Midbrain (tissue), 1 donor: ENCODE data around the gene TVP23A.
"Not testable (repeated sequence)": the region's sequence is repeated elsewhere in the genome, so short reads cannot be mapped to it uniquely, and the experiment has no call there.

Source experiments
- DNase-seq: peaks from one replicate; lab custom pipeline; 2025; lab: John Stamatoyannopoulos, UW

Gene TVP23A

DNA sequence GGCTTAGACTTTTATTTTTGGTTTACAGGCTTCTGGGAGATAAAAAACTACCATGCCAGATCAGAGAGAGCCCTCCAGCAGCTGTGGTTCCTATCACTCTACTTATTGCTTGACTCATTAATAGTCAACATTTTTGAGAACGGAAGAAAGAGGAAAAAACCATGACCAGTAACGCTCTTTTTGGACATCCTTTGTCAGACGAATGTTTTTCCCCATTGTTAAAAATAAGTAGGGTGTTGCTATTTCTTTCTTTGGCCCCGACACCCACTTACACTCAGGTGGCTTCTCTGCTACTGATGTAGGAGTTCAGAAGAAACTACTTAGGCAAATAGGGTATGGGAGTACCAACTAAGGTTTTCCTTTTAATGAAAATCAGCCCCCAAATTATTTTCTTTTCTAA, 27.5 kb downstream of the TVP23A start:
- DNase-seq, result no peak

DNA sequence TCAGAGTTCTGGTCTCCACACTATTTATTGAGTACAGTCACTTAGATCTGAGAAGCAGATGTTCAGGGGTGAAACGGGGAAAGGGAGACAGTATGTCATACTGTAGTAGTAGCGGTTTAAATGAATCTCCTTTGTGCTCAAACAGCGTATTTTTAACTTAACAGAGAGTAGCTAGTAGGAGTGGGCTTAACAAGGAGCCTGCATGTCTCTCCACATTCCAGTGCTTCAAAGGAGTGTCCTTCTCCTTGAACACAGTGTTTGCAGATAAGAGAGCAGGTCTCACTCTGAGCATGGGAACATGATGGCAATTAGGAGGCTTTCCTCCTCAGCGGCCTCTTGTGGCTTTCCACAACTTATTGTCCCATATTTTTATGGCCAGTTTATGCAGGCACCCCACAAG, 30.0 kb downstream of the TVP23A start:
- not testable (repeated sequence) for DNase-seq

DNA sequence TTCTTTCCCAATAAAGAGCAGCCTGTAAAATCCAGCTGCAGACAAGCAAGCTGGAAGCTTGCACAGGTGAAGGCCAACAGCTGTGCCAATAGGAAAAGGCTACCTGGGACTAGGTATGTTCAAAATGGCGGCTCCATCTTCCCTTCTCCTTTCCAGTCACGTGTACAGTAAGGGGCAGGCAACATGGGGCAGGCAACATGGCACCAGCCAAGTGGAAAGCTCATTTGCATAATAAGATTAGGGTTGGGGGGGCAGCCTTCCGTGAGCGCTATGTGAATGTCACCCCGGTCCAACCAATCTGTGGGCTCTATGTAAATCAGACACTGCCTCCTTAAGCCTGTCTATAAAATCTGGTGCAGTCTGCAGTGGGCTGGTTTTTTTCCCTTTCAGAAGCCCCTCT, 31.3 kb downstream of the TVP23A start:
- no peak for DNase-seq

DNA sequence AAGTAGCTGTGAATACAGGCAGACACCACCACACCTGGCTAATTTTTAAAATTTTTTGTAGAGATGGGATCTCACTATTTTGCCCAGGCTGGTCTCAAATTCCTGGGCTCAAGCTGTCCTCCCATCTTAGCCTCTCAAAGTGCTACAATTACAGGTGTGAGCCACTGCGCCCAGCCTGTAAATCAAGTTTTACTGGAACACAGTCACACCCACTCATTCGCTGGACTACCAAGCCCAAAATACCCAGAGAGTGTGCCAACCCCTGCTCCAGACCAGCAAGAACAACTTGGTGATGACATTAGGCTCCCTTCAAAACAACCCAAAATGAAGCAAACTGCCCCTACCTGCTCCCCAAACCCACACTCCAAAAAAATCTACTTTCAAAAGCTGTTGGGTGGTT, 36.0 kb downstream of the TVP23A start:
- DNase-seq, result no peak

DNA sequence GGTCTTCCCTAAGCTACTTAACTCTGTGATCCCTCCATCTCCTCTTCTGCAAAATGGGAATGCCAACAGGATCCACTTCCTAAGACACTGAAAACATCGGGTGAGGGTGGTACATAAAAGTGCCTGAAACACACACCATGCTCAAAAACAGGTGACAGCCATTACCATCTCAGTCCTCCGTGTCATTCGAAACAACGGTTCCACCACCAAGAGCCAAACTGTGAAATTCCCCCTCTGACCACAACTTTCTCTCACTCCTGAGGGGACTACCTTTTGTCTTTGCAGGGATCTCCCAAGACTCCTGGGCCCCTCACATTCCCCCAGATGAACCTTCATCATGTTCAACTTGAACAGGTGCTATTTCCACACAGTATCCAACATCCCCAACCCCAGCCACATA, 38.0 kb downstream of the TVP23A start:
- DNase-seq, result no peak

DNA sequence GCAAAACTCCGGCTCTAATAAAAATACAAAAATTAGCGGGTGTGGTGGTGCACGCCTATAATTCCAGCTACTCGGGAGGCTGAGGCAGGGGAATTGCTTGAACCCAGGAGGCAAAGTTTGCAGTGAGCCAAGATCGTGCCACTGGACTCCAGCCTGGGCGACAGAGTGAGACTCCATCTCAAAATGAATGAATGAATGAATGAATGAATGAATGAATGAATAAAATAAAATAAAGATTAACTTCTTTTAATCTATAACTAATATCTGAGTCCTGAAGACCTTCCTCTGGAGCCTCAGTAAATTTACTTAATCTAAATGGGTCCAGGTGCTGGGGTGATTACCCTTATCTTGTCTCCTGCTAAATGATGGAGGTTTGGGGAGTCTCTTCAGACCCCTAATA, 38.7 kb downstream of the TVP23A start:
- not testable (repeated sequence) for DNase-seq

GRCh38 chr16:10777356-10777755, 41.2 kb downstream of the TVP23A start:
- DNase-seq, result no peak

DNA sequence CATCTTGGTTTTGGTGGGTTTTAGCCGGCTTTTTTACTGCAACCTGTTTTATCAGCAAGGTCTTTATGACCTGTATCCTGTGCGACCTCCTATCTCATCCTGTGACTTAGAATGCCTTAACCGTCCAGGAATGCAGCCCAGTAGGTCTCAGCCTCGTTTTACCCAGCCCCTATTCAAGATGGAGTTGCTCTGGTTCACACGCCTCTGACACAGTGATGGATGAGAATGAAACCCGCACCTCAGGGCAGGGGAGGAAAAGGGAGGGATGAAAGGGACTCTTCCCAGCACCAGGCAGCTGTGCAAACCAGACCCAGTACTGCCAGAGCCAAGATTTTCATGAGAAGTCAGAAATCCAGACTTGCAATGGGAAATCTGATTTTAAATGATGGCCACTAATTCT, 41.7 kb downstream of the TVP23A start:
- not testable (repeated sequence) for DNase-seq

DNA sequence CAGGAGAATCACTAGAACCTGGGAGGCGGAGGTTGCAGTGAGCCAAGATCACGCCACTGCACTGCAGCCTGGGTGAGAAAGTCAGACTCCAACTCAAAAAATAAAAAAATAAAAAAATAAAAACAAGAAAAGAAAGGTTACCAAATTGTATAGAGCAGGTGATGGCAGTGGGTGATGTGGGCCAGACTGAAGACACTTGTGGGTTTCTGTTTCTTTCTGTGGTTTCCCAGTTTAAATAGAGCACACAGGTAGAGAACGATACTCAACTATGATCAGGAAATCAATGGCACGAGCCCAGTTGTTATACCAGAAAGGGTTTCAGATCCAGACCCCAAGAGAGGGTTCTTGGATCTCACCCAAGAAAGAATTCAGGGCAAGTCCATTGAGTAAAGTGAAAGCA, 42.3 kb downstream of the TVP23A start:
- no peak for DNase-seq

DNA sequence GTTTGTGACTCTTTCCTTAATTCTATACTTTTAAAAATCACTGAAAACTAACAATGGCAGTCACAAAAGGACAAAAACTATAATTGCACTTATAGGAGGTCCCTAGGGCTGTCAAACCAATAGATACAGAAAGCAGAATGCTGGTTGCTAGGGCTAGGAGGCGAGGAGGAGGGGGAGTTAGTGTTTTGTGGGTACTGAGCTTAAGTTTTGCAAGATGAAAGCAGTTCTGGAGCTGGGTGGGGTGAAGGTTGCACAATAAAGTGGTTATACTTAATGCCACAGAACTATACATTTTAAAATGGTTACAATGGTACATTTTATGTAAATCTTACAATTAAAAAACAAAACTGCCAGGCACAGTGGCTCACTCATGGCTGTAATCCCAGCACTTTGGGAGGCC, 47.7 kb downstream of the TVP23A start:
- DNase-seq, result no peak

GRCh38 chr16:10769381-10769780, 49.2 kb downstream of the TVP23A start:
- DNase-seq, result no peak

- DNase-seq, result no peak
Measured at GRCh38 chr16:10767127-10767526, 51.5 kb downstream of the TVP23A start.

- no peak for DNase-seq
Measured at GRCh38 chr16:10765772-10766171, 52.8 kb downstream of the TVP23A start.

DNA sequence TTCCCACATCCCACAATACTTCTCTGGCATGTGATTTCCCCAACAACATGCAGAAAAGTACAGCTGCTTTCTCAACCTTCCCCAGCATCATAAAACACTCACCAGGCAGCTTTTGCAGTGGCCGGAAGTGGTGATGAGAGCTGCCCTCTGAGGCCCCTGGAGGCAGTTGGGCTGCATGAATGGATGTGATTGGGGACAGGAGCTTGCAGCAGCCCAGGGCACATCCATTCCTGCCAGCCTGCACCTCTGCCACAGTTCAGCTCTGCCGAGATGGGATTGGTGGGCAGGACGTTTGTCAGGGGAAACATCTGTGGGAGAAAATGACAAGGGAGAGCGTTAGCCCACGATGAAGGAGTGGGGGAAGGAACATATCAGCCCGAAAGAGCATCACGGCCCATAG, 55.1 kb downstream of the TVP23A start:
- no peak for DNase-seq

DNA sequence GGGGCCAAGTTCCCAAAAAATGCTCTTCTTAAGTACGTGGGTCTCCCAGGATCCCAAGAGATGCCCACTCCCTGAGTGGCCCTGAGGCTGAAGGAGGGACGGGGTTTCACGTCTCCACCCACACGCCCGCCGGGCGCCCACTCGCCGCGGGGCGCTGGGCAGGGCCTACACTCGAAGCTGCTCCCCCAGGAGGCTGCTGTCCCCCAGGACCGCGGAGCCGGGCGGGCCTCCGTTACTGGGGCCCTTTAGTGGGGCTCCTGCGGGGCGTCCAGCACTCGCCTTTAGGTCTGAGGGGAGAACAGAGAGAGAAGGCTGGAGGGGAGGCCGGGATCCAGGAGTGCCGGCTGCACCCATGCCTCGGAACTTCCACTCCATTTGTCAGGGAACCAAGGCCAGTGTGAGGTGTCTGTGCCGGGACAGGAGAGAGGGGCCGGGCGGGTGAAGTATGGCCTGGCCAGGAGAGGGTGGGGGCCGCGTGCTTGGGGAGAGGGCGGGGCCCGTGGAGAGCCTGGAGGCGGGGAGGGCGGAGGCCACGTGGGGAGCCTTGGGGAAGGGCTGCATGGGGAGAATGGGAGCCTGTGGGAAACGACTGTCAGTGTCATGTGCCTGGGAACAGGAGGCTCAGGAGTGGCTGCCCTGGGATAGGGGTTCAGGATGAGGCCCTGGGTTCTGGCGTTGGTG, 56.1 kb downstream of the TVP23A start:
- DNase-seq, result no peak

- no peak for DNase-seq
Measured at GRCh38 chr16:10761373-10761772, 57.2 kb downstream of the TVP23A start.

DNA sequence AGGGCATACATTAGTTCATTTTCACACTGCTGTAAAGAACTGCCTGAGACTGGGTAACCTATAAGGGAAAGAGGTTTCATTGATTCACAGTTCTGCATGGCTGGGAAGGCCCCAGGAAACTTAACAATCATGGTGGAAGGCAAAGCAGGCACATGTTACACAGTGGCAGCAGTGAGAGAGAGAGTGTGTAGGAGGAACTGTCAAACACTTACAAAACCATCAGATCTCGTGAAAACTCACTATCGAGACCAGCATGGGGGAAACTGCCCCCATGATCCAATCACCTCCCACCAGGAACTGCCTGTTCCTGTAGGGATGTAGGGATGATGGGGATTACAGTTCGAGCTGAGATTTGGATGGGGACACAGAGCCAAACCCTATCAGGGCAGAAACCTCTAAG, 57.7 kb downstream of the TVP23A start:
- DNase-seq, result no peak

- no peak for DNase-seq
Measured at GRCh38 chr16:10756574-10756973, 62.0 kb downstream of the TVP23A start.

- DNase-seq, result no peak
Measured at GRCh38 chr16:10754941-10755340, 63.7 kb downstream of the TVP23A start.

DNA sequence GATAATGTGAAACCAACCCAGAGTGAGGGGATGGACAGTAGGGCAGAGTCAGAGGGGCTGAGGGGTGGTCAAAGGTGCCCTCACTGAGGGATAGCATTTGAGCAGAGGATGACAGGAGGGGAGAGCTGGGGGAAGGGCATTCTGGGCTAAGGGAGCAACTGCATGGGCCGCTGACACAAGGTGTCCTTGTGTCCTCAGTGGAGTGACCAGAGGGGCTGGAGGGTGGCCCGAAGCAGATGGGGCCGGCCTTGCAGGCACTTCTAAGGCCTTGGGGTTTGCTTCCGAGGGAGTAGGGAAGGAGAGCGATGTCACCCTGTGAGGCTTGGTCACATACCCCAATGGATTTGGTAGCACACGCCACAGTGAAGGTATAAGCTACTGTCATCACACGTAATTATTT, 64.9 kb downstream of the TVP23A start:
- no peak for DNase-seq

DNA sequence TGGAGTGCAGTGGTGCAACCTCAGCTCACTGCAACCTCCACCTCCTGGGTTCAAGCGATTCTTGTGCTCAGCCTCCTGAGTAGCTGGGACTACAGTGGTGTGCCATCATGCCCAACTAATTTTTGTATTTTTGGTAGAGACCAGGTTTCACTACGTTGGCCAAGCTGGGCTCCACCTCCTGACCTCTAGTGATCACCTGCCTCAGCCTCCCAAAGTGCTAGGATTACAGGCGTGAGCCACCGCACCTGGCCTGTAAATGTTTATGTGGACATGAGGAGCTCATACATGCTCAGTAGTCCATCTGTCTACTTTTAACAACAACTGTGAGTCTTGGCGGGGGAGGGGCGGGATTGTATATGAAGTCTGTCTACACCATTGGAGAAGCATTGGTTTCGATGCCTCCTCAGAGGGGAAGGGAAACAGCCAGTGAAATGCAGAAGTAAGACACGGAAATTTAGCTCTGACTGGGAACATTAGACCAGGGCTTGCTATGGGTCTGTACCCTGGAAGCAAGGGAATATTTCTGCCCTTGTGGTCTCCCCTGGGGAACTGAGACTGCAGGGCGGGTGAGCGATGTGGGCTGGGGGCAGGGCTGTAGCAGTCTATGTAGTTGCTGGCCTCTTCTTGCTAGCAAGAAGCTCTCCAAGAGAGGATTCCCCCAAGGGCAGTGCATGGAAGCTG, 65.6 kb downstream of the TVP23A start:
- DNase-seq, result peak; percentile 56

- no peak for DNase-seq
Measured at GRCh38 chr16:10751291-10751697, 67.3 kb downstream of the TVP23A start.

GRCh38 chr16:10750793-10751192, 67.8 kb downstream of the TVP23A start:
- no peak for DNase-seq

DNA sequence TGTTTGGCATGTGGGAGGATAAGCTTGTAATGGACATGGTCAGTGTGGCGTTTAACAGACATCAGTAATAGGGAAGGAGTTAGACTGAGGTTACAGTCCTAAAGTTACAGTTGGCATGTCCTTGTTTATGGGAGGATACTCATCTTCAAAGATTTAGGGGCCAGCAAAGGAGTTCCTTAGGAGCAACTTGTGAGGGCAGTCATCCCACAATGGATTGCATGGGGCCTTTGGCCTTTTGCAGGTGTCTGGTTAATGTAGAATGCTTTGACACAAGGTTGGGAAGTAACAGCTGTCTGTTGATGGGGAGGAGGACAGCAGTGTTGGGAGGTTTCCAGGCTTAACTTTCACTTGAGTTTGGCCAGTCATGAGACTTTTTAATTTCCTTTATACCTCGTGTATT, 72.8 kb downstream of the TVP23A start:
- no peak for DNase-seq
